GM23248 (cell line): ENCODE data around the gene ADGRV1.

ENCODE experiments used
- EZH2 ChIP-seq: fragments of 200-600 bp; sonication (generic); IDR thresholded peaks from 2 replicates; pipeline ENCODE4 v1.6.1; 2018; ENCODE audit warnings: antibody characterized with exemption, mild to moderate bottlenecking; ENCODE audit not compliant: insufficient read depth, poor library complexity, severe bottlenecking
- EZH2phosphoT487 ChIP-seq: fragments of 200-600 bp; sonication (generic); IDR thresholded peaks from 2 replicates; pipeline ENCODE4 v1.6.1; 2018; ENCODE audit warnings: antibody characterized with exemption, moderate library complexity, mild to moderate bottlenecking, low read depth; ENCODE audit not compliant: insufficient read depth

DNA sequence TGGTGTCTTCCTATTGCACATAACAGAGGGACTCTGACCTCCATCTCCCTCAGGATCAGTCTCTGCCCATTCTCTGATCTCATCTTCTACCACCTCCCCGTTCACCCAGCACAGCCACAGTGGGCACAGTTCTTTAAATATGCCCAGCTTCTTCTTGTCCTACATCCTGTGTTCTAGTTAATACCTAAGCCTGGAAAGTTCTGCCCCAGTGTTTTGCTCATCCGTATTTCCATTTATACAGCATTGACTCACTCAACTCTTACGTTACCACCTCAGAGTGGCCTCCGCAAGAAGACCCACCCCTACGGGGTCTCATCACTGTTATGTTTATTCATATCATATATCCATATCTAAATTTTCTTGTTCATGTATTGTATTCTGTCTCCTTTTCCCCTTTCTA lies 315.5 kb downstream of the ADGRV1 start:
- TF ChIP-seq EZH2phosphoT487 (no peak), EZH2 (no peak)
